ENCODE measurements around the gene TRAK2.

DNA sequence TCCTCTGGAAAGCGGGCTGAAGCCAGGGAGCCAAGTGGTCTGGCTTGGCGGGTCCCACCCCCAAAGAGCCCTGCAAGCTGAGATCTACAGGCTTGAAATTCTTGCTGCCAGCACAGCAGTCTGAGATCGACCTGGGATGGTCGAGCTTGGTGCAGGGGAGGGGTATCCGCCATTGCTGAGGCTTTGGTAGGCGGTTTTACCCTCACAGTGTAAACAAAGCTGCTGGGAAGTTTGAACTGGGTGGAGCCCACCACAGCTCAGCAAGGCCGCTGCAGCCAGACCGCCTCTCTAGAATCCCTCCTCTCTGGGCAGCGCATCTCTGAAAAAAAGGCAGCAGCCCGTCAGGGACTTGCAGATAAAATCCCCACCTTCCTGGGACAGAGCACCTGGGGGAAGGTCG lies 81.5 kb downstream of the TRAK2 start:
- TF ChIP-seq, protein P1, sequence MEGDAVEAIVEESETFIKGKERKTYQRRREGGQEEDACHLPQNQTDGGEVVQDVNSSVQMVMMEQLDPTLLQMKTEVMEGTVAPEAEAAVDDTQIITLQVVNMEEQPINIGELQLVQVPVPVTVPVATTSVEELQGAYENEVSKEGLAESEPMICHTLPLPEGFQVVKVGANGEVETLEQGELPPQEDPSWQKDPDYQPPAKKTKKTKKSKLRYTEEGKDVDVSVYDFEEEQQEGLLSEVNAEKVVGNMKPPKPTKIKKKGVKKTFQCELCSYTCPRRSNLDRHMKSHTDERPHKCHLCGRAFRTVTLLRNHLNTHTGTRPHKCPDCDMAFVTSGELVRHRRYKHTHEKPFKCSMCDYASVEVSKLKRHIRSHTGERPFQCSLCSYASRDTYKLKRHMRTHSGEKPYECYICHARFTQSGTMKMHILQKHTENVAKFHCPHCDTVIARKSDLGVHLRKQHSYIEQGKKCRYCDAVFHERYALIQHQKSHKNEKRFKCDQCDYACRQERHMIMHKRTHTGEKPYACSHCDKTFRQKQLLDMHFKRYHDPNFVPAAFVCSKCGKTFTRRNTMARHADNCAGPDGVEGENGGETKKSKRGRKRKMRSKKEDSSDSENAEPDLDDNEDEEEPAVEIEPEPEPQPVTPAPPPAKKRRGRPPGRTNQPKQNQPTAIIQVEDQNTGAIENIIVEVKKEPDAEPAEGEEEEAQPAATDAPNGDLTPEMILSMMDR (IDR thresholded peaks at IDR 0.05): no peak
- no peak for TF ChIP-seq EP300 (IDR thresholded peaks at IDR 0.05)

All from tibial nerve (tissue), 4 donors.